ENCODE data around the gene SPRED2.
A peak's percentile ranks its signal among the peaks of the same experiment; 100 is the strongest.
"Not testable (repeated sequence)": the region's sequence is repeated elsewhere in the genome, so short reads cannot be mapped to it uniquely, and the experiment has no call there.

SPRED2 gene

DNA sequence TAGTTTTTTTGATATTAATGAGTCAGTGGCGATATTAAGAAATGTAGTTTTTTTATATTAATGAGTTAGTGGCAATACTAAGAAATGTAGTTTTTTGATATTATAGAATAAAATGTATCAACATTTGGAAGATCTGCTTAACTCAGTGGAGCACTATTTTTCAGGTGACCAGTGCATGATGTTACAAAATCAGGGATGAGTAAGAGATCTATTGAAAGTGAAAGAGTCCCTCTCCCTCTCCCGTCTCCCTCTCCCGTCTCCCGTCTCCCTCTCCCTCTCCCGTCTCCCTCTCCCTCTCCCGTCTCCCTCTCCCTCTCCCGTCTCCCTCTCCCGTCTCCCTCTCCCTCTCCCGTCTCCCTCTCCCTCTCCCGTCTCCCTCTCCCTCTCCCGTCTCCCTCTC is 94.5 kb downstream of the SPRED2 start:
- not testable (repeated sequence) for DNase-seq

DNA sequence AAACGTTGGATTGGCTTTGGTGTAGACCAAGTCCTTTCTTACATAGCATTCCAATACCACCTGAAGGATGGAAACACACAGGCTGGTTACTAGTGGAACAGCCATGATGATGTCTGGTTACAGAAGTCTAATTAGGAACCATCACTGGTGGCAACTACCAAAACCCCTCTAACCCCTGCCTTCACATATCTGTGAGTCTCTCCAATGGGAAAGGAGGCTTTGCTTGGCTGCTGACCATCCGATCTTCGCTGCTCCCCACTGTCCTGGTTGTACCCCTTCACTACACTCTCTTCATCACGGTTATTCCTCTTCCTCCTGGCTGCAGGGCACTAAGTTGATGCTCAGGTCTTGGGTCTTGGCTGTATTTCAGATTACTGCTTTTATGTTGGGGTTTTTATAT is 97.7 kb downstream of the SPRED2 start:
- no peak for DNase-seq

DNA sequence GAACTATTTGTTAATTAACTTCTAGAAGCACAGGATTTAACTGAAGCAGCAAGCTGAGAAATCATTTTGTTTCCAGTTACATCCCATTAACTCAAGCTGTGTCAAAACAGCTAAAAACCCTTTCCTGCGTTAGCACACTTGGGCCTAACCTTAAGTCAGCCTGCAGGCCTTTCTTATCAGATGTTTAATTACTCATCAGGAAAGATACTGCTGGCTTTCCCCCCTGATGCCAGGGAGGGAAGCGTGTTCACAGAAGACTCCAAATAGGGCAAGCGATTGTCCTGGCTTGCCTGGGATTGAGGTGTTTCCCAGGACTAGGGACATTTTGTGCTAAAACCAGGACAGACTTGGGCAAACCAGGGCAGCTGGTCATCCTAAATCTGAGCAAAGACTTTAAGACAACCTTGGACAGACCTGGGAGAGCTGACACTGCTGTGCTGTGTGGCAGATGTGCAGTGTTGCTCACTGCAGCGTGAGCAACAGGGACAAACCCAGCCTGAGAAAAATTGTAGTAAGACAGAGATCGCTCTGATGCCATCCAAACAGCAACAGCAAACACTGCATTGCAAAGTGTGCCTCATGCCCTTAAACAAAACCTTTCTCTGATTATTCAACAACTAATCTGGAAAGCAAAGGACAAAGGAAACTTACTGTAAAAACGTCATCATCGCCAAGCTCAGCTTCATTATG is 100.9 kb downstream of the SPRED2 start:
- no peak for DNase-seq

DNA sequence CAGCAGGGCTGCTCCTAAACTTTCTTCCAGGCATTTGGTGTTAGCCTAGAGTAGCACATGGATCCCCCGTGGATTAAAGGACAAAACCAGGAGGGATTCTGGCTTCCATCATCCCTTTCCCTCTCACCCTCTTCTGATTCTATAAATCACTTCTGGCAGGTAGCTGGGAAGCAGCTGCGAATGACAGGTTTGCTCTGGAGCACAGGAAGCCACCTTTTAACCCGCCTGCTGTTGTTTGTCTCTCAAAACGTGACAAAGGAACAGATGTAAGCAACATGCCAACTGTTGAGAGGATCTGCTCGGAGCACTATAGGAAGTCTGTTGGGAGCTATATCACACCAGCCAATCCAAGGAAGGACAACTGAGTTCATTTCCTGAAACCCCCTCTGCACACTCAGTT is 102.9 kb downstream of the SPRED2 start:
- DNase-seq = no peak

DNA sequence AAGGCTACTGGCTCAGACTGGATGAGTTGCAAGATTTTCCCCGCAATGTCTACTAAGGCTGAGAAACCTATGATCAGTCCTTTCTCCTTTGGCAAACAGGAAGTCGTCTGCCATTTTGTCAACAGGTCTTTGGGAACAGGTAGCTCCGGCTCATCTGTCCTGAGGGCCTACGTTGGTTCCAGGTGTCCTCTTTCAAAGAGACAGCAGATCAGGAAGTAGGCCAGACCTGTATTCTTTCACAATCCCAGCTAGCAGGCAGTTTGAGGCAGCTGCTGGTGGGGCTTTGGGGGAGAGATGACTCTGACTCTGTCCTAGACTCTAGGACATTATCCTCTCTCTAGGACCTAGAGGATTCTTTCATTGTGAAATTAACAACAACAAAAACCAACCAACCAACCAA is 106.1 kb downstream of the SPRED2 start:
- DNase-seq = no peak

DNA sequence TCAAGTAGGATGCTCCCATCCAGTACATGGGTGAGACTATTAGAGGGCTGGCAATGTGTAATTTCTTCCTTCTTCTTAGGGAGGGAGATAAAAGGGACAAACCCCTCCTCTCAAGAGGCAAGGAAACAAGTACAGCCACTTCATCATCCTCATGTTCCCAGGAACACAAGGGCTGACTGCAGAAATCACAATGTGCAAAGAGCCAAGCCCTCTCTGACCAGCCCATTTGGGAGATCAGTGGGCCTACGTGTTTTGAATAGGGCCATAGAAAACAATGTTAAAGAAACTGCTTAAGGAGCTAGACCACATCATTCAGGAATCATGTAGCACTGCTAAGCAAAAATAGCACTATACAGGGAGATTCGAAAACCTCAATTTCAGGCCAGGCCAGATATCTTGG is 107.3 kb downstream of the SPRED2 start:
- no peak for DNase-seq

DNA sequence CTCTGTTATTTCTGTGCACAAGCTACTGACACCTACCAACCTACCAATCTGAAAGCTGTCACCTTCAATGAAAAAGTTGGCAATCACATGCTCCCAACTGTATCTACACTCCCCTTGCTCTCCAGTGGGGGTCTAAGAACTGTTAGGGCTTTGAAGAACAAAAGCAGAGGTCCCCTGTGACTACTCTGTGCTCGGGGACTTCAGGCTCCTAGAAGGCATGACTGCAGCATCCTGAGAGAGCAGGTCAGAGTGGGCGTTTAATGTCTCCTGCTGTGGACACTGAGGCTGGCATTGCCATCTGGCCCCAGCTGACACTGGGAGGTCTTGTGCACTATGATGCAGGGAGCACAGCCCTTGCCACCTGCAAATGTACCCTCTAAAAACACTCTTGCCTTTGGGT is 111.5 kb downstream of the SPRED2 start:
- DNase-seq = no peak

DNA sequence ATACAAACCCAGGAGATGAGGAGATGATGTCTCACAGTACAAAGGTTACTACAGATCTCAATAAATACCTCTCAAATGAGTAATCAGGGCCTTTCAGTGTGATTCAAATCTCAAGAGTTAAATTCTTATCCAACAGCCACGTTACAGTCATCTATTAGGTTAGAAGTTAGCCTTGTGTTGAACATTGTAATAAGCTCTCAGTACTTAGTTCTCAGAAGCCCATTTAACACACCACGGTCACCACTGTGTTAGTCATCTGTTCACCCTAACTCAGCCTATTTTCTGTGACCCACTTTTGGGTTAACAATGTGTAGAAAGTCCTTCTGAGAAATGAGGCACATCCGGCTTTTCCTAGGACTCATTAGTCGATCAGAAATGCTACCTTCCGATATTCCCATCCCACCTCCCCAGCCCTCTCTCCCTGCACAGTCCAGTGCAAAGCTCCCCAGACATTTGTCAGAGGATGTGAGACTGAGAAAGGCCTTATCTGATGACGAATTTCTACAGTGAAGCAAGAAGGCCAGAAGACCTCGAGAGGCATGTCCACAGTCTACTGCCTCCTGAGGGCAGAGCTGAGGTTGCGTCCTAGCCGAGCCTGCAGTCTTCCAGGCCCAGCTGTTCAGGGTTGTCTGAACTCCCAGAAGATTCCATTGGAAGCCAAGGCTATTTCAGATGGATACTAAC is 112.2 kb downstream of the SPRED2 start:
- DNase-seq = peak; percentile 91

DNA sequence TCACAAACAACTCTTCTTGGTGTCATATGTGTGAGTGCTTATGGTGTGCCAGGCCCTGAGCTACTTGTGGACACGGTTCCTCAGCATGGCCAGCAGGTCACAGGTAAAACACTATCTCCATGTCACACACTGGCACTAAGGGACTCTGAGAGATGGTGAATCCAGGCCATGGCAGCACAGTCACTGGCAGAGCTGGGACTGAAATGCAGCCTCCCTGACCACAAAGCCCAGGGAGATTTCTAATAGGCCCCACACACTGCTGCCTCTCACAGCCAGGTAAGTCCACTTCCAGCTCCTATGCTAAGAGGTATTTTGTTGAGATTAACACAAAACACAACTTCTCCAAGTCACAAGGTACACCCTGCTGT is 112.7 kb downstream of the SPRED2 start:
- no peak for DNase-seq

DNA sequence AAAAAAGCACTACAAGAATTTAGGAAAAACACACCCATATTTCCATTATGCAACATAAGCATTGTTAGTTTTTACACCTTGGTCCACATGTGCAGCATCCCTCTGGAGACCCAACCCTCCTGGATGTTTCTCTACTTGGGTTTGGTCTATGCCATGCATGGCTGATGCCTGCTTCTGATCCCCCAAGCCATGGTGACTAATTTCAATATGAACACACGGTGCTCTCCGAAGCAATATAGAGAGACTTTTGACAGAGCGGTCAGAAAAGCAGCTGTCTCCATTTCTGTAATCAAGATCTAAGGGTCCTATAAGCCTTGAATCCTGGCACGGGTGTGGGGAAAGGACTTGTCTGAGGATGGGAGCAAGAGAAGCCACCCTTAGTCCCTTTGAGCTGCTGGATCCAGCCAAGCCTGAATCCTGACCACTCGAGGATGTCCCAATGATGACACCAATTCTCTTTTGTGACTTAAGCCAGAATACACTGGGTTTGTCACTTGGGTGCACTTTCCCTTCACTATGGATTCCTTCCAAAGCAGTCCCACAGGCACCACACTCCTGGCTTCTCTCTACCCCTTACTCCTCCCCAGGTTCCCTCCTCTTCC is 113.2 kb downstream of the SPRED2 start:
- no peak for DNase-seq

DNA sequence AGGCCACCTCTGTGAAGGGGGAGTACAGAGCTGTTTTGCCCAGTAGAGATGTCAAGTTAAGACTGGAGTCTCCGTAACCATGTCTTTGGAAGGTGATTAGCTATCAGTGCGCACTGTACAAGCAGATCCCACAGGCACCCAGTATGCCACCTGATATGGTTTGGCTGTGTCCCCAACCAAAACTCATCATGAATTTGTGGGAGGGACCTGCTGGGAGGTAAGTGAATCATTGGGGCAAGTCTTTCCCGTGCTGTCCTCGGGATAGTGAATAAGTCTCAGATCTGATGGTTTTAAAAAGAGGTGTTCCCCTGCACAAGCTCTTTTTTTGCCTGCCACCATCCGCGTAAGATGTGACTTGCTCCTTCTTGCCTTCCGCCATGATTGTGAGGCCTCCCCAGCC is 114.6 kb downstream of the SPRED2 start:
- no peak for DNase-seq

DNA sequence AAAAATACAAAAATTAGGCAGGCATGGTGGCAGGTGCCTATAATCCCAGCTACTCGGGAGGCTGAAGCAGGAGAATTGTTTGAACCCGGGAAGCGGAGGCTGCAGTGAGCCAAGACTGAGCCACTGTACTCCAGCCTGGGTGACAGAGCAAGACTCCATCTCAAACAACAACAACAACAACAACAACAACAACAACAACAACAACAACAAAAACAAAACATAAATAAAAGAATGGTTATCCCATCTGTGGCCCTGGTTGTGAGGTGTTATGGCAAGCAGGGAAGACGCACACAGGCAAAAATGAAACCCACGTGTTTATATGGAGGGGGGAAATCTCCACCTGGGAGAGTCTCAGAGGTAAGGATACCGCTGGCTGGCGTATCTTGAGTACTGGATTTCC is 115.0 kb downstream of the SPRED2 start:
- not testable (repeated sequence) for DNase-seq

DNA sequence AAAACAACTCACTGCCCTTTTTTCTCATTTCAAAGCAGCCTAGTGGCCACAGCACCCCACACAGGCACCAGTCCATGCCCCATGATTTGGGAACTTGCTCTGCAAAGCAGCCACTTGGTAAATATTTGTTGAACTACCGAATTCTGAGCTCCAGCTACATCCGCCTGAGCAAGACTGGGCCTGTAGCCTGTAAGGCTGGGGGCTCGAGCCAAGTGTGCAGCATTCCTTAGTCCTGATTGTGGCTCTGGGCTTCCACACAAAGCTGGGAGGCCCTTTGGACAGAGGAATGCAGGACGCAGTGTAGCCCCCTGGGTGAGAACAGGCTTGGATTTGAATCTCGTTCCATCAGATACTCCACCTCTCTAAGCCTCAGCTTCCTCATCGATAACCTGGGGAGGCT is 116.3 kb downstream of the SPRED2 start:
- no peak for DNase-seq

DNA sequence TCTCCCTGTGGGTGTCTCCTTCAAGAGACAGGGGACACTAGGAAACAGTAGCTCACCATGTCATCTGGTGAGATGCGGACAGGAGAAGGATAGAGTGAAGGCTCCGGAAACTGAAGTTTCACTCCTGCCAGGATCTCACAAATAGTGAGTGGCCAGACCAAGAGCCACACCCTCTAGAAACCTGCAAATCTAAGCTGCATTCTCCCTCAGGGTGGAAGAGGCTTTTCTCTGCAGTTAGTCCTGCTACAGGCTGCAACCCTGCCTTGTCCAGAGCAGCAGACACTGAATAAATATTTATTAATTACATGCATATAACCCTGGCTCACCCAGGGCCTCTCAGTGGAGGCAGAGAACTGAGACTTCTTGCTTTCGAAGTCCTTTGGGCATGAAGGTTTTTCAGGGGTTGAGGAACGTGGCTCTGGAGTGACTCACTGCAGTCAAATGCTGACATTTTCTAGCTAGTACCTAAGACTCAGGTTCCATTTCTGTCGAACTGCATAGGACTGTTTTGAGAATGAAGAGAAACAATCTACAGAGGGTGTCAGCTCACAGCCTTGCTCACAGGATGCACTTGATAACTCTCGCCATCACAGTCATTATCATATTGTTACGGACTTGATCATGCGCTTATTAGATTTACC is 117.5 kb downstream of the SPRED2 start:
- no peak for DNase-seq

DNA sequence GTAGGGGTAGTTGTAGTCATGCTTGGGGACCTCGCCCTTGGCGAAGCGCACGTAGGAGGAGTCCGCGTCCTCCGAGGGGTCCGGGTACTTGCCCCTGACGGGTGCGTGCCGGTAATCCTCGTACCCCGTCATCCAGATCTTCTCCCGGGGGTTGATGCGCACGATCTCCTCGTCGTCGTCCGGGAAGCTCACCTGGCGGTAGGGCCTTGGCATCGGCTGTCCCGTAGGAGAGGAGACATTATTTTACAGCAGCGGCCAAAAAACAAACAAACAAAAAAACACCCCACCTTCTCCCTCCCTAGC is 118.5 kb downstream of the SPRED2 start:
- no peak for DNase-seq

DNA sequence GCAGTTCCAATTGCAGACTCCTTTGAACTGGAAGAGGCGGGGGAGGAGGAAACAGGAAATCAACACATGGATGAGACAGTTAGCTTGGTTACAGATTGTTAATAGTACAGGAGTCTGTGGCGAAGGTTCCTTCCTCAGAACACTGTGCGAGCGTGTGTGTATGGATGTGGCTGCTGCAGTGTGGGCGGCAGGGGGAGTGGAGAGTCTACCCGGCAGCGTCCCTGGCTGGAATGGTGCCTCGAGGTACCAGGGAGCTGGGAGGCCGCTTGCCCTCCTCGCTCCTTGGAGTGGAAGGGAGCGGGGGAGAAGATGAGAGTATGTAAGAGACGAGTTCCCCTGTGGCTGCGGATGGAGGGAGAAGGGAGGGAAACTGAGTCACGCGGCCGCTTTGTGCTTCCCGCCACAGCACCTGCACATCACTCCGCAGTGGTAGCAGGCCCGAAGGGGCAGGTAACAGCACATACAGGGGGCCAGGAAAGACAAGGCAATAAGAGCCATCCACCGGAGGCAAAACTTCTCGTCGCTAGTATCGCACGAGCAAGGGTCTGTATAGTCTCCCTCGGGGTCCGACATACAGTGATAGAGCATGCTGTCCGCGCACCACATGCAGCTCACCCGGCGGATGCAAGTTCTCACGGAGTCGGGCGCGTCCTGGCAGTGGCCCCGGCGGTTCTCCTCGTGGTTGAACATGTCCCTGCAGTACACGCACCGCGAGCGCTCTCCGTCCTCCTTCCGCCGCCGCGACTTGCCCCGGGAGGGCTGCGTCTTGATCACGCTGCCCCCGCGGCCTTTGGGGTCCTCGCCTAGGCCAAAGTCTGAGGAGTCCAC is 119.1 kb downstream of the SPRED2 start:
- no peak for DNase-seq

DNA sequence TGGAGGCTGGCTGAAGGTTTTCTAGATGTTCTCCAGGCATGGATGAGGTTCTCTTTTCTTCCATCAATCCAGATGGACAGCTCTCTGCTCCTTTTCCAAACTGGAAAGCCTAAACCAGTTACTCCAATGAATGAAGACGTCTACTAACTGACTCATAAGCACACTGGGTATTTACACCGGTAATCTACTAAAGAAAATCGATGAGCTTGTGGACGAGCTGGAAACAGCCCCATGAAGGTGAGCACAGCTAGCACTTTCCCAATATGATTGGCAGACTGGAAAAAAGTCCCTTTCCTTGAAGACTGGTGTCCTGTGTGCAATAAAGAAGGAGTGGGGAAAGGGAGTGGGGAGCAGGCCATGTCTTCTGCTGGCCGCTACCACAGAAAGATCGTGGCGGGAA is 120.8 kb downstream of the SPRED2 start:
- no peak for DNase-seq

DNA sequence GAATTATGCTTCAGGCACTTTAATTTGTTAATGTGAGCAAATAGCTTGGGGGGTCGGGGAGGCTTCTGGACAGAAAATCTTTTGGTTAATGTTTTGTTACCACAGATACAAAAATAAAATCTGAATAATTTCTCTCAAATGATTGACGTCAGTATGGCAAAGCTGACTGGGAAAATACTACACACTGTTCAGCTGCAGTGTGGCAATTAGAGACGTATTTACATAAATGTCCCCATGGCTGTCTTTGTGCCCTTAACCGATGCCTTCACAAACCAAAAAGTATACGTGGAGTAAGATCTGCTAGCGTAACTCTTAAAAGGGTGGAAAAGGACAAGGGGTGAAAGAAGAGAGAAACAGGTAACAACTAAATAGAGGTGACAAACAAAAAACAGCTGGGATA is 121.3 kb downstream of the SPRED2 start:
- no peak for DNase-seq

DNA sequence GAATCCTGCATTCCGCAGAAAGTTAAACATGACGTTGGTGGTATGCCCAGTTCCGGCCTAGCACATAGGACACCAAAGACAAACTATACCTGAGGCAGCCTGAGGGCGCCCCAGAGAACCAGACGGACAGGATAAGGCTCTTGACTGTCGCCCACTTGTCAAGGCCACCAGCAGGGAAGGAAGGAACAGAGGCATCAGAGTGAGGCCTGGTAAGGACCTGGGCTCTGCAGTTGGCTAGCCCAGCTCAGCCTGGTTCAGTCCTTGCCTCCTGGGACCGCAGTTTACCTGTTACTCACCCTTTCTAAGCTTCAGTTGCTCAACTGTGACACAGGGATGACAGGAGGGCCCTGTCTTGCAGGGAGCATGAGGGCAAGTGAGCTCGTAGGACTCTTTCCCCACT is 122.7 kb downstream of the SPRED2 start:
- no peak for DNase-seq

DNA sequence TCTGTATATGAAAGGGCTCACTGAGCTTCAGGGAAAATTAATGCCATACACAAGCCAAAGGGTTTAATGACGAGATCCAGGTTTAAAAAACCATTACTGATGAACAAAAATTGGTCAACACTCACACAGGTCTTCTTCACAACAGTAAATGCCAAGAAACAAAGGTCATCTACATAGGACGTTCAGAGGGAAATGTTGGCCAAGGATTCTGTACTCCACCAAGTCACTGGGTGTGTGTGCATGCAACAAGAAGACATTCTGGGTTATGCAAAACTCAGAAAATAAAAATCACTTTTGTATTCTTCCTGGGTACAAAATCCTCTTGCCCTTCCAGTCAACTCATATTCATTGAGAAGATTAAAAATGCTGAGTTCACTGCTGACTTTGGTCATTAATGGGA is 126.5 kb downstream of the SPRED2 start:
- no peak for DNase-seq

DNA sequence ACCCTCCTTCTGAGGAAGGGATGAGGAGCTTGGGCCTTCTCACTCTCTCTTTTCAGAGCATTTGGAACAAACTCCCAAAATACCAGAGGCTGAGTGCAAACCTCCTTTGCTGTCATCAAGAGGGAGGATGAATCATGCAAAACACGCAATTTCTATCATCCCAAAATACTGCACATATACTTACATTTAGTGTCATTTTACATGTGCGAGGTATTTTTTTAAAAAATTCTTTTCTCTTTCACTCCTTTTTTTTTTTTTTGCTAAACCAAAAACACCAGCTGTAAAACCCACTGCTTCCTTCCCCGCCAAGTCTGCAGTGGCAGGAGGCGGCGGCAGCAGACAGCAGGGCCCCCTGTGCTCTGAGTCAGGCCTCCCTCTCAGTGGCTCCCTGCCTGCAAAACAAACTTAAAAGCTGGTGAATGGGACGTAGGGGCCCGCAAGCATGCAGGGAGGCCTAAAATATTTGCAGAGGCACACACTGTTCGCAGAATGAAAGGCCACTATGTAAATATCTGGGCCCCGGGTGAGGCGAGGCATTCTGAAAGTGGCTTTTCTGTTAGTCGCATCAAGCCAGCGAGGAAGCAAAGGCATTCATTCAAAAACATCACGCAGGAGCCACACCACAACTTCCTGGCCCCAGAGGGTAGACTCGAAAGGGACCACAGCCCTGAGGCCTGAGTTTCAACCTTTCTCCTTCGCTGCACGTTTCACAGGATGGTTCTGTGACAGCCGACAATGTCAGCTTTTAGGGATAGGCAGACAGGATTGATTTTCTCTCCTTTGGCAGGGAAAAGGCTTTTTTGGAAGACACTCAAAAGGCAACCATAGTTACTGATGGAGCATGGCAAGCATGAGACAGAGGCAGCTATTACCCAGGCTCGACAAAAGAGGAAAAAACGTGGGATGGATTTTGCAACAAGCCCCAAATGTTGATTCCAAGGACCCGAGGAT is 131.4 kb downstream of the SPRED2 start:
- no peak for DNase-seq

DNA sequence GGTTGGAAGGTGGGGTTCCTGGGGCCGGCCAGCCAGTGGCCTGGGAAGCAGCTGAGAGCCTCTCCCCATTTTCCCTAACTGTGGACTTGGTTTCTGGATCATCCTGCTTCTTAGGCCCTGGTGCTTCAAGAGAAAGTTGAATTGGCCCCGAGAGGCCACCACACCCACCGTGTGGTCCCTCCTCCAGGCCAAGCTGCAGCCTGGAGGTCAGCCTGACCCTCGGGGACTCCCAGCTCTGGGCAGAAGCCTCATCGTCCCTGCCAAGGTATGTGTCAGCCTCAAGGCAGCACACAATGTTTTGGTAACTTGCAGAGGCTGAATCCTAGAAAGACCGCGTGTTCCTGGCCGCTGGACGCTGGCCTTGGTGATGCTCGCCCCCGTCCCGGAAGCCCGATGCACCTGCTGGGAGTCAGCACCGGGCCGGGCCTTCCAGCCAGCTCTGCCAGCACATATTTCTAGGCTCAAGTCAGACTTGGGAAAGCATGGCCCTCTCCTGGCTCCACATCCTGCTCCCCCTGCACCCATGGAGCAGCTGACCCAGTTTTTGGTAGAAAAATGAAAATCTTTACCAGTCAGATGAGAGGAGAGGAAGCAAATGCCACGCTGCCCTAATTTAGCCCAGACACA is 132.2 kb downstream of the SPRED2 start:
- no peak for DNase-seq

Data from kidney glomerular epithelial cell (primary cell).